Uterus (tissue), 4 donors: ENCODE results near the gene PSORS1C1. TPM values are rescaled to one million over a fixed set of nuclear protein-coding genes. Genes with fewer than 3 reads are reported as not detected.

Source experiments
- DNase-seq, 2 donors: peaks; one replicate each; pipeline ENCODE4 v3.0.0-alpha.2; 2019 to 2020
- H3K27ac ChIP-seq, 2 donors: fragments of 200-600 bp; sonication (generic); 1 replicate in 1 of 2; 2 replicates in 1 of 2; pipeline ENCODE4 v1.5.1; 2016 to 2018
- H3K27me3 ChIP-seq, 2 donors: fragments of 200-600 bp; sonication (generic); one replicate each; pipeline ENCODE4 v1.5.1; 2018 to 2019; ENCODE audit warnings: control low read depth in 1 of 2
- H3K36me3 ChIP-seq, 2 donors: fragments of 200-600 bp; sonication (generic); one replicate each; pipeline ENCODE4 v1.5.1; 2019; ENCODE audit warnings: control low read depth in 1 of 2
- H3K4me1 ChIP-seq, 2 donors: fragments of 200-600 bp; sonication (generic); one replicate each; pipeline ENCODE4 v1.5.1; 2018 to 2019; ENCODE audit warnings: control low read depth in 1 of 2
- H3K4me3 ChIP-seq, 2 donors: fragments of 200-600 bp; sonication (generic); 1 replicate in 1 of 2; 2 replicates in 1 of 2; pipeline ENCODE4 v1.5.1; 2018 to 2019; ENCODE audit warnings: mild to moderate bottlenecking in 1 of 2
- H3K9me3 ChIP-seq, 2 donors: fragments of 200-600 bp; sonication (generic); one replicate each; pipeline ENCODE4 v1.5.1; 2019; ENCODE audit warnings: control low read depth in 1 of 2
- CTCF ChIP-seq, 4 experiments: fragments of 200-600 bp in 2 of 4; fragments of 450-650 bp in 2 of 4; sonication (generic) in 2 of 4; IDR thresholded peaks; one replicate each; pipeline ENCODE4 v1.5.1; 2016 to 2019; ENCODE audit warnings: antibody characterized with exemption in 4 of 4, mild to moderate bottlenecking in 2 of 4, moderate library complexity in 1 of 4
- POLR2A ChIP-seq, 2 donors: fragments of 450-650 bp; IDR thresholded peaks; one replicate each; pipeline ENCODE4 v1.6.1; 2016; ENCODE audit warnings: antibody characterized with exemption in 2 of 2, mild to moderate bottlenecking in 1 of 2, moderate library complexity in 1 of 2
- intact Hi-C: fragments of 100-400 bp; cut with DNase I; formaldehyde crosslinking; loops from one replicate; pipeline ENCODE4 v1.15.1; 2023; ENCODE audit warnings: low total_unique reads
- total RNA-seq, 4 donors: library from RNA; depleted of rRNA in 3 of 4; stranded (reverse); fragments of >200 nt in 3 of 4; gene quantifications; one replicate each; pipeline versions ENCODE4 v1.1.0 to v1.2.4, GENCODE V29; 2014 to 2023
- donor health status: DM: yes; HTN: yes; CAD: no.

Gene PSORS1C1
- total RNA-seq, 4 donors from 2014 or later, result under 0.01 to 4.5 (median 0.54) TPM

- Histone ChIP-seq H3K4me3 (no peak overlapping the region), H3K4me1 (peaks cover 0 to 8% of the 10 kb centered on the region in 2 donors), H3K36me3 (no peaks in the 10 kb centered on the region), H3K27ac (peak overlapping the region; percentile 91 to 92), H3K27me3 (no peaks in the 10 kb centered on the region), H3K9me3 (no peaks in the 10 kb centered on the region)
- no peak for DNase-seq
- TF ChIP-seq CTCF (IDR thresholded peaks at IDR 0.05) (no peak), POLR2A (IDR thresholded peaks at IDR 0.05) (no peak)
- intact Hi-C loops, result no loop called here
These were observed 1.5 kb downstream of the PSORS1C1 start for GRCh38 chr6:31115941-31116560.

GRCh38 chr6:31116661-31117385, 2.2 kb downstream of the PSORS1C1 start:
- Histone ChIP-seq H3K27me3 (no peaks in the 10 kb centered on the region), H3K27ac (peak overlapping the region; percentile 64 to 91), H3K9me3 (no peaks in the 10 kb centered on the region), H3K4me1 (peaks cover 0 to 8% of the 10 kb centered on the region in 2 donors), H3K36me3 (no peaks in the 10 kb centered on the region), H3K4me3 (peak overlapping the region in 1 of 2 donors; percentile 22)
- TF ChIP-seq CTCF (IDR thresholded peaks at IDR 0.05) (no peak), POLR2A (IDR thresholded peaks at IDR 0.05) (no peak)
- DNase-seq, result peak; percentile 49 to 64
- intact Hi-C loops, result no loop called here

- no peaks in the 10 kb centered on the region for H3K36me3 ChIP-seq
- H3K27me3 ChIP-seq, result no peaks in the 10 kb centered on the region
- H3K4me3 ChIP-seq, result no peak overlapping the region
- H3K27ac ChIP-seq, result no peak overlapping the region
- no peak for DNase-seq
- no peaks in the 10 kb centered on the region for H3K9me3 ChIP-seq
- intact Hi-C loops, result no loop called here
- TF ChIP-seq CTCF (IDR thresholded peaks at IDR 0.05) (no peak), POLR2A (IDR thresholded peaks at IDR 0.05) (no peak)
- peaks cover 0 to 8% of the 10 kb centered on the region in 2 donors for H3K4me1 ChIP-seq
These were observed 3.6 kb downstream of the PSORS1C1 start for GRCh38 chr6:31118178-31118577.

- H3K4me1 ChIP-seq, result no peaks in the 10 kb centered on the region
- no peak for DNase-seq
- TF ChIP-seq POLR2A (IDR thresholded peaks at IDR 0.05) (no peak), CTCF (IDR thresholded peaks at IDR 0.05) (no peak)
- H3K4me3 ChIP-seq, result no peak within 1 kb of the TSS
- no peaks in the 10 kb centered on the region for H3K27me3 ChIP-seq
- intact Hi-C loops, result no loop called here
- no peaks in the 10 kb centered on the region for H3K36me3 ChIP-seq
- H3K27ac ChIP-seq, result no peak within 1 kb of the TSS
- H3K9me3 ChIP-seq, result no peaks in the 10 kb centered on the region
These were observed 5.7 kb downstream of the PSORS1C1 start, which contains the start of gene CDSN for GRCh38 chr6:31120151-31120915. Gene CDSN, minus strand, starts transcription at chr6:31120446. Its CDS starts 27 bp downstream, at chr6:31120419.
